Large intestine (tissue), 3 donors: ENCODE results near the gene CACNA1D. TPM values are rescaled to one million over a fixed set of nuclear protein-coding genes. Genes with fewer than 3 reads are reported as not detected.
A peak's percentile ranks its signal among the peaks of the same experiment; 100 is the strongest.

ENCODE experiments used
- DNase-seq, 2 donors: peaks; one replicate each; pipeline versions ENCODE4 v3.0.0 to v3.0.0-alpha.2; 2013
- H3K27ac ChIP-seq: one replicate; pipeline ENCODE4 v1.5.1; 2013; ENCODE audit warnings: low read length
- H3K27me3 ChIP-seq: 2 replicates; pipeline ENCODE4 v1.6.1; 2013; ENCODE audit warnings: low read length; ENCODE audit not compliant: control insufficient read depth, insufficient read depth
- H3K36me3 ChIP-seq: 2 replicates; pipeline ENCODE4 v1.6.1; 2013; ENCODE audit warnings: low read length; ENCODE audit not compliant: control insufficient read depth, insufficient read depth
- H3K4me1 ChIP-seq: one replicate; pipeline ENCODE4 v1.6.1; 2013; ENCODE audit warnings: low read length; ENCODE audit not compliant: control insufficient read depth, insufficient read depth
- H3K4me3 ChIP-seq: one replicate; pipeline ENCODE4 v1.5.1; 2013; ENCODE audit warnings: low read length
- H3K9me3 ChIP-seq: one replicate; pipeline ENCODE4 v1.6.1; 2013; ENCODE audit warnings: mild to moderate bottlenecking, low read depth, low read length, moderate library complexity; ENCODE audit not compliant: control insufficient read depth
- WGBS: methylation state at CpG from one replicate; pipeline ENCODE4 v1.1.5; 2013; ENCODE audit warnings: low lambda C conversion rate; ENCODE audit not compliant: insufficient coverage; 5-methylcytosine and 5-hydroxymethylcytosine counted together
- polyA plus RNA-seq: library from polyadenylated mRNA; unstranded; fragments of 120-200 nt; gene quantifications from one replicate; pipeline ENCODE4 v1.2.1, GENCODE V29; 2013

CACNA1D gene
- polyA plus RNA-seq, 1 donor: 58.2 TPM

DNA sequence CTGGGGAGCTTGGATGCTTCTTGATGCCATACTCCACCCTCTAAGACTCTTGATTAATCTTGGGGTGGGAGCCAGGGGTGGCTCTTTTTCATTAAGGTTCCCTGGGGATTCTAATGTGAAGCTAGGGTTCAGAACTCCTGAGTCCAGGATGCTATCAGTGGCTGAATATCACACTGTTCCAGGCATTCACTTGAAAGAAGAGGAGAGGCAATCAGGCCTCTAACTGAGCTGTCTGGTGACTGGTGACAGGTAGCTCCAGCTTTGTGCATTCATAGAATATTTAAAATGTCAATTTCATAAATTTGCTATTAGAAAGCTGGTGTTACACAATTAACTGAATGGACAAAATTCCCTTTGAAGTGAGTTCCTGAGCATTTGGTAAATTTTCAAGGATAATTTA is 212.8 kb downstream of the CACNA1D start:
- no peak overlapping the region for H3K4me3 ChIP-seq
- no peak for DNase-seq
- peaks cover 3% of the 10 kb centered on the region for H3K4me1 ChIP-seq
- H3K27ac ChIP-seq: no peak overlapping the region
- H3K27me3 ChIP-seq: no peaks in the 10 kb centered on the region
- H3K9me3 ChIP-seq: no peaks in the 10 kb centered on the region
- peaks cover 41% of the 10 kb centered on the region for H3K36me3 ChIP-seq

DNA sequence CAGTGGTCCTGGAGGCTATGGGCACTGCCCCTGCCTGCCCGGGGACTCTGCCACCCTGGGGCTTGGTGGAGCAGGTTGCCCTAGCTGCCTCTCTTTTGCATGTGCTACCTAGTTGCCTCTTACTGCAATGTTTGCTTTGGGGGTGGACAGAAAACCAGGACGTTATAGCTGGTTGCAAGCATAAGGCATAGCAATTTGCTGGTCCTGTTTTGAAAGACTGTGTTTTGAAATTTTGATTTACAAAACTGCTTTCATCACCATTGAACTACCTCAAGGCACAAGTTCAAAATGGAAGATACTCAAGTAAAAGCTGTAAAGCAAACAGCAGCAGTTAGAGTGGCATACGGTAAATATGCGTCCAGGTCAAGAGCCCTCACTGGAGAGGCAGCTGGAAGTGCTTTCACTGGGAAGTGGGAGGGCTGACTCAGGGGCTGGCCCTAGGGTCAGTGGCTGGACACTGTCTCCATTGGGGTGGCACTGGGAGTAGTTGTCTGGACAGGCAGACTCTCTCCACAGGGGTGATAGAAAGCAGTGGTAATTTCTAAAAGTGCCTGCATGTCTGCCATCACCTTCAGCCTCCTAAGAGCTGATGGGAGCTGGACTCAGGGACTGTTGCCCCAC is 213.7 kb downstream of the CACNA1D start:
- H3K4me3 ChIP-seq: no peak overlapping the region
- no CpG with 5 or more reads among the region's 4 CpGs for WGBS

DNA sequence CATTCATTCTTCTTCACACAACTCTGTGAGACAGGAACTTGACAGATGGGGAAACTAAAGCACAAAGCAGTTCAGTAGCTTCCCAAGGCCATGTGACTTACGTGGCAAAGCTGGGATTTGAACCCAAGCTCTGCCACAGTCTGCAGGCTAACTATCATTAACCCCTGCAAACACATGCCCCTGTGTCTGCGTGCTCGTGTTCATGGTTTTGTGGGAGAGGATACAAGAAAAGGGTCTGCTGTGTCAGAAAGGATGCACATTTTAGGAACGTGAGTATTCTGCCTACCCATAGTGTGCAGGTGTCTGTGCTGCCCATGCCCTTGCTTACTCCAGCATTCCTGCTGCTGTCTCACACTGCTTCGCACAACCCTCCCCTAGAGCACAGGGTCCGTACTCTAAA is 214.8 kb downstream of the CACNA1D start:
- H3K4me1 ChIP-seq: peaks cover 3% of the 10 kb centered on the region
- WGBS: no CpG with 5 or more reads among the region's 6 CpGs
- H3K9me3 ChIP-seq: no peaks in the 10 kb centered on the region
- no peak overlapping the region for H3K4me3 ChIP-seq
- DNase-seq: no peak
- H3K27me3 ChIP-seq: no peaks in the 10 kb centered on the region
- H3K27ac ChIP-seq: no peak overlapping the region
- H3K36me3 ChIP-seq: peaks cover 40% of the 10 kb centered on the region

More for the DNA sequence above, 213.7 kb downstream of the CACNA1D start:
- H3K27me3 ChIP-seq: no peaks in the 10 kb centered on the region
- peaks cover 3% of the 10 kb centered on the region for H3K4me1 ChIP-seq
- H3K27ac ChIP-seq: no peak overlapping the region
- H3K9me3 ChIP-seq: no peaks in the 10 kb centered on the region
- peaks cover 40% of the 10 kb centered on the region for H3K36me3 ChIP-seq
- peak in 1 of 2 donors; percentile 7 for DNase-seq

DNA sequence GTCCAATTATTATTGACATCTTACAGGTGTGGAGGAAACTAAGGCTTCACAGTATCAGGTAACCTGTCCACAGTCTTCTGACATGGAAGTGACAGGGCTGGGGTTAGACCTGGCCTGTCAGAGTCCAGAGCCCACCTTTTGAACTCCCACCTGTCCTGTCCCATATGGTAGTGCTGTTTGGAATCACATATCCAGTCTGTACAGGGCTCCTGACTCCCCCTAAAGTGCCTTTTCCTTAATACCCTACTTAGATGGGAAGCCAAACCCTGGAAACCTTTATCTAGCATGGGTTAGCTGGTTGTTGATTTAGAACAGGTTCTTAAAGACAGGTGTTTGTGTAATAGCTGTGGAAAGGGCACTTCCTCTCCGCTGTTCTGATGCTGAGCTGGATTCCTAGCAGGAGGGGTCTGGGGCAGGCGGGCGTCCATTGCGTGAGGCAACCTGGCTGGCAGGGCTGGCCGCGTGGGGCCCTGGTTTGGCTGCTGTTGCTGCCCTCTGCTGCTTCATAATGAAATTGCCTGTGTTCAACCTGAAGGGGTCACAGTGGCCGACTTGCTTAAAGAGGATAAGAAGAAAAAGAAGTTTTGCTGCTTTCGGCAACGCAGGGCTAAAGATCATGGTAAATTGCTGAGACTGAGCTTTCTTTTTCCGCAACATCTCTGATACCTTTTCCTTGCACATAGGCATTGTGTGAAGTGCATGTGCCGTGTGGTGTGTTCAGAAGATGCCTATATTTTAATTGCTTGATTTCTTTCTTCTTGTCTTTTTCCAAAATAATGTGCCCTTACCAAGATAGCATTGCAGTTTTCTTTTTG is 215.7 kb downstream of the CACNA1D start:
- Histone ChIP-seq H3K27ac (no peak overlapping the region), H3K4me1 (peaks cover 3% of the 10 kb centered on the region), H3K27me3 (no peaks in the 10 kb centered on the region), H3K36me3 (peaks cover 42% of the 10 kb centered on the region), H3K9me3 (no peaks in the 10 kb centered on the region), H3K4me3 (no peak overlapping the region)
- peak; percentile 61 to 65 for DNase-seq
- 71% methylated on average over 1 of the region's 11 CpGs for WGBS

DNA sequence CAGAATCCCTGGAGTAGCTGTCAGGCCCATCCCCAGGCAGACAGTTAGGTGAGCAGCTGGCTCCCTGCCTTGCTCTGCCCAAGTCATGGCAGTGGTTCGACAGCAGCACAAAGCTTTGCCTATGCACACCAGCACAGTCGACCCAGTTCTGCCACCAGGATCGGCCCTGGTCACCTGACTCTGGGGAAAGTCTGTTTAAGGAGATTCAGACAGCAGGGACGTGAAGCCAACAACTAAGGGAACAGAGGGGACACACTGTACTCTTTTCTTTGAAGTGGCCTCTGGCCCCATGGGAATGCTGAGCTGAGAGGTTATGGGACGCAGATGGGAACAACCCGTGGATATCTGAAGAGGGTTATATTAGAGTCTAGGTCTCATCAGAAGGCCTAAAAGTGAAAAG is 217.0 kb downstream of the CACNA1D start:
- WGBS: no CpG with 5 or more reads among the region's 6 CpGs
- Histone ChIP-seq H3K27me3 (no peaks in the 10 kb centered on the region), H3K4me3 (no peak overlapping the region), H3K4me1 (peaks cover 3% of the 10 kb centered on the region), H3K9me3 (no peaks in the 10 kb centered on the region), H3K27ac (no peak overlapping the region), H3K36me3 (peaks cover 48% of the 10 kb centered on the region)
- no peak for DNase-seq

DNA sequence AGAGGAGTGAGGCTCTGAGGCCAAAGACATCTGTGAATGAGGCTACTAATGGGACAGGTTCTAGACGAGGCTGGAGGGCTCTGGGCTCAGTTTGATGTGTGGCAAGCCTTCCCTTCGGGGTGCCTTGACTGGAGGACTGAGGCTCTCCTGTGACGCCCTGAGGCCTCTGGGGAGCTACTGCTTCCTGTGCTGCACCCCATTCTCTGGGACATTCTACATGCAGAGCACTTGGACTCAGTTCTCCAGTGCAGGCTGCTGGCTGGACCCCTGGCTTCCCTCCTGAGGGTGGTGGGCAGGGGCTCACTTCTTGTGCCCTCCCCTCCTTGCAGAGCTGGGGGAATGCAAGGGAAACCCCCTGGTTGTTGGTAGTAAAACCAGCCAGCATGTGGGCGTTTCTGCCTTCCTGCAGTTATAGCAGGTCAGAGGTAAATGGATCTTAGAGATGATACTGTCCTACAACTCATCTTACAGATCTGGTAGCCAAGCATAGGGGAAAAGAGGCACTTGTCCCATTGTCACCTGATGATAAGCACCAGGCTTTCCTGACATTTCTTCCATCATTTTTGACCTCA is 218.5 kb downstream of the CACNA1D start:
- Histone ChIP-seq H3K27ac (no peak overlapping the region), H3K4me1 (peaks cover 3% of the 10 kb centered on the region), H3K9me3 (no peaks in the 10 kb centered on the region), H3K4me3 (no peak overlapping the region), H3K36me3 (peaks cover 58% of the 10 kb centered on the region), H3K27me3 (no peaks in the 10 kb centered on the region)
- WGBS: no CpG with 5 or more reads among the region's 4 CpGs
- no peak for DNase-seq

DNA sequence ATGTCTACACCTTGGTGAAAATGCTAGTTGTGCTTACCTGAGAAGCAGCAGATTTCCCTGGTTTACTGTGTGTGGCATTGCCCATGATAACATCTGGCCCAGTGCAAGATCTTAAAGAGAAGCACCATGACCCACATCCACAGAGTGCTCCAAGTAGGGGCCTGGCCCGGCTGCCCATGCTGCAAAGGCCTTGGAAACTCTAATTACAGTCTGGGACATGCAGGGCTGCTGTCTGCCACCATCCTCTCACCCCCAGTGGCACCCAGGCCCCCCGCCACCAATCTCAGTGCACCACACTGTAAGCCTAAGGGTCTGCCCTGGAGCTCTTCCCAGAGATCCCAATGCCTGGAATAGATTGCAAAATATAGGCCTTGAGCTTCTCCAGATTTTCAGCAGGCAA is 219.2 kb downstream of the CACNA1D start:
- H3K4me3 ChIP-seq: no peak overlapping the region
- H3K27ac ChIP-seq: no peak overlapping the region
- H3K36me3 ChIP-seq: peaks cover 60% of the 10 kb centered on the region
- no peak for DNase-seq
- no peaks in the 10 kb centered on the region for H3K27me3 ChIP-seq
- no peaks in the 10 kb centered on the region for H3K9me3 ChIP-seq
- WGBS: no CpG with 5 or more reads among the region's 2 CpGs
- no peaks in the 10 kb centered on the region for H3K4me1 ChIP-seq

DNA sequence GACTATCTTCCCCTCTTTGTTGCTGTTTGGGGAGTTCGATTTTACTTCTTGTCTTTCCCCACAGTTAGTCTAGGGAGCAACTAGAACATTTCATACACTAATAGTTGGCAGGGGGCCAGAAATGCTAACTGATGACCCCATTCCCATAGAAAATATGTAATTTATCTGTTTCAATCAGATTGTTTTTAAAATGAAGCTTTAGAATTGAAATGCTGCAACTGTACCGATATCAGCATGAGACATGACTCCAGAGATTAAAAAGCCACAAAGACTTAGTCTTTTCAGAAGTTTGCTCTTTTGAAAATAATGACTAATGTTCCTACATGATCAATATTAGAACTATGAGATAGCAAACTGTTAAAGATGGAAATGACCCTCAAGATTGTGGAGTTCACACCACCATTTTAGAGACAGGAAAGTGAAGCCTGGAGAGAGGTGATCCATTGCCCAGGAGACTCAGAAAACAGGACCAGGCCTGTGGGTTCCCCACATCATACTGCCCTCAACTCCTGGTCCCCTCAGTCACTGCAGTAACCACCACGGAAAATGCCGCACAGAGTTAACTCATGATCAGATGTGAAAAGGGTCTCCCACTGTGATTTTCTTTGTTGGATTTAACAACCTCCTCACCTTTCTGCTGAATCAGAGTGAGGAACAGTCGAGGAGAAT is 221.5 kb downstream of the CACNA1D start:
- no peaks in the 10 kb centered on the region for H3K27me3 ChIP-seq
- H3K27ac ChIP-seq: no peak overlapping the region
- no peaks in the 10 kb centered on the region for H3K9me3 ChIP-seq
- H3K4me1 ChIP-seq: no peaks in the 10 kb centered on the region
- H3K4me3 ChIP-seq: no peak overlapping the region
- DNase-seq: no peak
- 65% methylated on average over 2 of the region's 5 CpGs for WGBS
- peaks cover 68% of the 10 kb centered on the region for H3K36me3 ChIP-seq

DNA sequence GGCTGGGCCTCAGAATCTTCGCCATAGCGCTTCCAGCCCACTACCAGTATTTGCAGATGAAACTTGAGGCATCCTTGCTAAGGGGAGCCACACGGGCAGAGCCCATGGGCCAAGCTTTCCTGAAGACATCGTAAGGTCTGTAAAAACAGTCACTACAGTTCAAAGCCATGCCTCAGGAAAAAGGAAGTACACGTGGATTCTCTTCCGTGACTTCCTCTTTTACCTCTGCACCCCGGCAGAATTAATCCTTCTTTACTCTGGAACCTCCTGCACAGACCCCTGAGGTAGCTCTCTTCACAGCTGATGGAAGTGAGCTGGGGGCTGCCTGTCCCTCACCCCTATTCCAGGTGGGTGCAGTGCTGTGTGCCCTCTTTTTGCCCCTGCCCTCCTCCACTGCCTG is 222.6 kb downstream of the CACNA1D start:
- no peak overlapping the region for H3K27ac ChIP-seq
- H3K36me3 ChIP-seq: peaks cover 69% of the 10 kb centered on the region
- WGBS: no CpG with 5 or more reads among the region's 7 CpGs
- no peaks in the 10 kb centered on the region for H3K4me1 ChIP-seq
- H3K27me3 ChIP-seq: no peaks in the 10 kb centered on the region
- H3K9me3 ChIP-seq: no peaks in the 10 kb centered on the region
- no peak for DNase-seq
- no peak overlapping the region for H3K4me3 ChIP-seq

DNA sequence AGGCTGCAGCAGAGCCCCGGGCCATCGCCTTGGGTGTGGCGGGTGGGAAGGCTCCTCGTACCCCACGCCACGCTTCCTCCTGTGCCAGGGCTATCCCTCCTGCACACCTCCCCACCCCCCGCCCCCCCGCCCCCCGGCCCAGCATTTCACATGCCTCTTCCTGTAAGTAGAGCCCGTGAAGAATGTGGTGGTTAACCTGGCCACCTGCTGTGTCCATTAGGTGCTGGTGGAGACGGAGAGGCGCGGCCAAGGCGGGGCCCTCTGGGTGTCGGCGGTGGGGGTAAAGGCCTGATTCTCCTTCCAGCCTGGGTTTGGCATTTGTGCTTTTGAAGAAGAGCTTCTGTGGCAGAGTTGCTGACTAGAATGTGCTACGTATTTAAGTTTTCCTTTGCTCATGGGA is 224.1 kb downstream of the CACNA1D start:
- Histone ChIP-seq H3K27me3 (no peaks in the 10 kb centered on the region), H3K4me3 (no peak overlapping the region), H3K36me3 (peaks cover 68% of the 10 kb centered on the region), H3K4me1 (no peaks in the 10 kb centered on the region), H3K27ac (no peak overlapping the region), H3K9me3 (no peaks in the 10 kb centered on the region)
- WGBS: no CpG with 5 or more reads among the region's 17 CpGs
- no peak for DNase-seq
